WI38 (cell line): ENCODE data around the gene CYCS.
"Not testable (repeated sequence)": the region's sequence is repeated elsewhere in the genome, so short reads cannot be mapped to it uniquely, and the experiment has no call there.

Experiments
- H3K4me3 ChIP-seq: 2 replicates; pipeline ENCODE4 v1.5.1; 2011; ENCODE audit warnings: low read depth, mild to moderate bottlenecking, control low read depth, low read length
- CTCF ChIP-seq: IDR thresholded peaks from 2 replicates; pipeline ENCODE4 v1.5.1; 2012; ENCODE audit warnings: low read depth, mild to moderate bottlenecking, control low read depth, low read length

CYCS gene

GRCh38 chr7:25090374-25090773 lies 34.7 kb downstream of the CYCS start:
- no peak for TF ChIP-seq CTCF
- no peak overlapping the region for H3K4me3 ChIP-seq

GRCh38 chr7:25087855-25088254 lies 37.2 kb downstream of the CYCS start:
- no peak overlapping the region for H3K4me3 ChIP-seq
- no peak for TF ChIP-seq CTCF

GRCh38 chr7:25084821-25085220 lies 40.2 kb downstream of the CYCS start:
- TF ChIP-seq CTCF: no peak
- no peak overlapping the region for H3K4me3 ChIP-seq

GRCh38 chr7:25083201-25083600 lies 41.9 kb downstream of the CYCS start:
- TF ChIP-seq CTCF: no peak
- no peak overlapping the region for H3K4me3 ChIP-seq

- not testable (repeated sequence) for H3K4me3 ChIP-seq
Measured at GRCh38 chr7:25082041-25082440, 43.0 kb downstream of the CYCS start.

- no peak overlapping the region for H3K4me3 ChIP-seq
- TF ChIP-seq CTCF: no peak
Measured at GRCh38 chr7:25077096-25077495, 48.0 kb downstream of the CYCS start.

GRCh38 chr7:25075459-25075858 lies 49.6 kb downstream of the CYCS start:
- TF ChIP-seq CTCF: no peak
- no peak overlapping the region for H3K4me3 ChIP-seq

- no peak for TF ChIP-seq CTCF
- no peak overlapping the region for H3K4me3 ChIP-seq
Measured at GRCh38 chr7:25073451-25073850, 51.6 kb downstream of the CYCS start.
